ENCODE data around the gene NDRG2.

The NDRG2 gene

DNA sequence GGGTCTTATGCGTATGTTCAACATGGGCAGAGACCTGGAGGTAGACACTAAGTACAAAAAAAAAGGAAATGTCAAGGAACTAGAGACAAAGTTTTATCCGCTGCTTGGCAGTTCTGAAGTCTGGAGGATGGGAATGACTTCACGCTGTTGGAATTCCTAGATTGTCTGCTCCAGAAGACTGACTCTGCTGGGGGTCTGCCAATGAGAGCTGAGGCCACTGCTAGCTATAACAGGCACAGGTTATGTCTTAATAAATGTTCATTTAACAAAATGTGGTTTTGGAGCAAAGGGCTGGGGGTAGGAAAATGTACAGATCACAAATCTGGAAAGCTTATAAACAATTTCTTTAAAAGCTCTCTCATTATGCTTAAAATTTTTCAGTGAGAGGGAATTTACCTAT lies 38.6 kb upstream of the NDRG2 start:
- H3K9me3 ChIP-seq (ENCODE audit: control insufficient read depth, low read length), result no peaks in the 10 kb centered on the region
- no peaks in the 10 kb centered on the region for H3K36me3 ChIP-seq (ENCODE audit: control insufficient read depth, insufficient read depth, low read length)
- peaks cover 12% of the 10 kb centered on the region for H3K4me1 ChIP-seq (ENCODE audit: control insufficient read depth, insufficient read depth, low read length)
- no peak overlapping the region for H3K4me3 ChIP-seq (ENCODE audit: low read length)
- H3K27me3 ChIP-seq (ENCODE audit: control insufficient read depth, insufficient read depth, low read length), result peaks cover 4% of the 10 kb centered on the region
- H3K9ac ChIP-seq (ENCODE audit: low read length), result no peak overlapping the region

DNA sequence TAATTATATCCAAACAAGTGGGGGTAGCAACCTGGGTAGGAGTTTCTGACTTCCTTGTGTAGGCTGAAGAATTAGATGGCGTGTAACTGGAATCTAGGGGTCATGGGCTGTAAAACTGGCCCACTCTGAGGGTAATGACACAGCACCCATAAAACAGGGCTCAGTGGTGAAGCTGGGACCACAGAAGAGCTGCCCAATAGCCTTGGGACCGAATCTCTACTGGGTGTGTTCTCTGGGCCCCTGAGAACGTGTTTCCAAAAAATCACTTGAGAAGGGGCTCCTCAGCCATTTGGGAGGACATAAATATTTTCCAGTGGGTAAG lies 36.4 kb upstream of the NDRG2 start:
- Histone ChIP-seq H3K9ac (ENCODE audit: low read length) (no peak overlapping the region), H3K9me3 (ENCODE audit: control insufficient read depth, low read length) (no peaks in the 10 kb centered on the region), H3K4me3 (ENCODE audit: low read length) (no peak overlapping the region)

DNA sequence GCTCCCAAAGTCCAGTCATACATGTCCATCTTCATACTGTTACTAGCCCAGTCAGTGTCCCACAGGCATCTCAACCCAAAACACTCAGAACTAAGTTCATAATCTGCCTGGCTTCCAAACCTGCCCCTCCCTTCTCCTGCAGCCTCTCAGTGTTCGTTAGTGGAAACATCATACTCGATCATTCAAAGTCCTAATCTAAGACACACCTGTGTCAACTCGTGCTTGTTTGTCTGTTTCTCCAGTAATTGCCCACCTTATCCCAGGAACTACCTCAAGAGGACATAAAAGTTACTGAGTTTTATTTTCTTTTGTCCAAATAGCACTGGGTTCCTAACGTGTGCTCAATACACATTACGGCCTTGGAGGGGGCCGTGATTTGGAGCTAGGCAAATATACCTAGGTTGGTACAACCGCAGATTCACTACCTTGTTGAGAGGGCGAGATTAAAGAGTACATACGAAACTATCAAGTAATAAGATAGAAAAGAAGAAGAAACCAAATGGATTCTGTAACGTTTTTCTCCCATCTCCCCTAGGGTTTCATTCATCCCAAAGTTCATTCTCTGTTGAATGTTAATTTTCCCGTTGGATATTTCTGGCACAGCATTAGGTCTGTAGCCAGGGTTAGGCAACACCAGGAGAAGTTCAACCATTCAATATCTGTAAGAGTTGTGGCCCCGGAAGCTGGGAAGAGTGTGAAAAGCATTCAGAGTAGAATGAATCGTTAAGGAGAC lies 35.9 kb upstream of the NDRG2 start:
- H3K36me3 ChIP-seq (ENCODE audit: control insufficient read depth, insufficient read depth, low read length), result no peaks in the 10 kb centered on the region
- no peaks in the 10 kb centered on the region for H3K27me3 ChIP-seq (ENCODE audit: control insufficient read depth, insufficient read depth, low read length)
- no peaks in the 10 kb centered on the region for H3K9me3 ChIP-seq (ENCODE audit: control insufficient read depth, low read length)
- H3K4me1 ChIP-seq (ENCODE audit: control insufficient read depth, insufficient read depth, low read length), result peaks cover 18% of the 10 kb centered on the region
- no peak overlapping the region for H3K9ac ChIP-seq (ENCODE audit: low read length)
- no peak overlapping the region for H3K4me3 ChIP-seq (ENCODE audit: low read length)

More for the DNA sequence above, 36.4 kb upstream of the NDRG2 start:
- Histone ChIP-seq H3K36me3 (ENCODE audit: control insufficient read depth, insufficient read depth, low read length) (no peaks in the 10 kb centered on the region), H3K27me3 (ENCODE audit: control insufficient read depth, insufficient read depth, low read length) (no peaks in the 10 kb centered on the region), H3K4me1 (ENCODE audit: control insufficient read depth, insufficient read depth, low read length) (peaks cover 16% of the 10 kb centered on the region)

DNA sequence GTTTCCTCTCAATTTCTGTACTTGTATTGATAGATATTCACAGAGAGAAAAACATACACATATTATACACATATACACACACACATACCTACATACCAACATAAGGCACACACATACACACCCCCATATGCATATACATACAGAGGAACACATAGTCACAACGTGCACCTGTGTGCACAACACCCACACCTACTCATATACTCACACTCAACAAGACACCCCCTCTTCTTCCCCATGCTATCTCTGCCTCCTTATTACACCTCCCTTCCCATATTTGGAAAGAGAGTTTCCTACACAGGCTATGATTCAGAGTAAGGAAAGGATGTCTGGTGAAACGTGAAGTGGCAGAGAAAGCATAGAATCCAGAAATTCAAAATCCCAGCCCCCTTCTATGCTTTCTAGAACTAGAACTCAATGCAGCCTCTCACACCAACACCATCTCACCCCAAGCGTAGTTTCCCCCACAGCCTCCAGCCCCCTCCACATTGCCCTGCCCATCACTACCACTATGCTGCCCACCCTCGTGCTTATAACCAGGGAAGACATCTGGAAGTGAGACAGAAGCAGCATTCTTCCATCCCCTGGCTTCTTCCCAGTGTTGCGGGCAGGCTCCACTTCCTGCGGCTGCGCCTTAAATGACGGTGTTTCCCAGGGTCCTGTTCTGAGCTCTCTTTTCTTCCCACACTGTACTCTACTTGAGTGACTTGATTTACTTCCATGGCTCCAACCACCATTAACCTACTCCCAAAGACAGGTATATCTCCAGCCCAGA lies 35.2 kb upstream of the NDRG2 start:
- no peaks in the 10 kb centered on the region for H3K9me3 ChIP-seq (ENCODE audit: control insufficient read depth, low read length)
- H3K27me3 ChIP-seq (ENCODE audit: control insufficient read depth, insufficient read depth, low read length), result no peaks in the 10 kb centered on the region
- H3K4me3 ChIP-seq (ENCODE audit: low read length), result no peak overlapping the region
- no peak overlapping the region for H3K9ac ChIP-seq (ENCODE audit: low read length)
- no peaks in the 10 kb centered on the region for H3K36me3 ChIP-seq (ENCODE audit: control insufficient read depth, insufficient read depth, low read length)
- H3K4me1 ChIP-seq (ENCODE audit: control insufficient read depth, insufficient read depth, low read length), result peaks cover 24% of the 10 kb centered on the region

DNA sequence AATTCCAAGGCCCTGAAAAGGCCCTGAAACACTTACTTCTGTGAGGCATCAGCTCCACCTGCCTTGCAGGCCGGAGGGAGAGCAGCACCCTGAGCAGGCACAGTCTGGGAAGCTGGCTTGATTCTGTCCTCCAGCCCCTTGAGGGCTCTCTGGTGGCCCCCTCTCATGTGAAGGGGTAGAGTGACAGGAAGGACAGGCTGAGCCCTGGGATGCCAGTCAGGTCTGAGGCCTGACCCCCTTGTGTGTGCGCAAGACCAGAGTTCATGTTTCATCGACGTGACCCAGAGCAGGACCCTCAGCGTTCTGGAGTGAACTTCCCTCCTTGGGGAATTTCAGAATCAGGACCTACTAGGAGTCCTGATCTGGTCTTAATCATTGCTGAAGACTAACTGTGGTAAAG lies 34.0 kb upstream of the NDRG2 start:
- Histone ChIP-seq H3K4me1 (ENCODE audit: control insufficient read depth, insufficient read depth, low read length) (peaks cover 33% of the 10 kb centered on the region), H3K9me3 (ENCODE audit: control insufficient read depth, low read length) (no peaks in the 10 kb centered on the region), H3K27me3 (ENCODE audit: control insufficient read depth, insufficient read depth, low read length) (no peaks in the 10 kb centered on the region), H3K36me3 (ENCODE audit: control insufficient read depth, insufficient read depth, low read length) (no peaks in the 10 kb centered on the region), H3K9ac (ENCODE audit: low read length) (no peak overlapping the region), H3K4me3 (ENCODE audit: low read length) (no peak overlapping the region)

DNA sequence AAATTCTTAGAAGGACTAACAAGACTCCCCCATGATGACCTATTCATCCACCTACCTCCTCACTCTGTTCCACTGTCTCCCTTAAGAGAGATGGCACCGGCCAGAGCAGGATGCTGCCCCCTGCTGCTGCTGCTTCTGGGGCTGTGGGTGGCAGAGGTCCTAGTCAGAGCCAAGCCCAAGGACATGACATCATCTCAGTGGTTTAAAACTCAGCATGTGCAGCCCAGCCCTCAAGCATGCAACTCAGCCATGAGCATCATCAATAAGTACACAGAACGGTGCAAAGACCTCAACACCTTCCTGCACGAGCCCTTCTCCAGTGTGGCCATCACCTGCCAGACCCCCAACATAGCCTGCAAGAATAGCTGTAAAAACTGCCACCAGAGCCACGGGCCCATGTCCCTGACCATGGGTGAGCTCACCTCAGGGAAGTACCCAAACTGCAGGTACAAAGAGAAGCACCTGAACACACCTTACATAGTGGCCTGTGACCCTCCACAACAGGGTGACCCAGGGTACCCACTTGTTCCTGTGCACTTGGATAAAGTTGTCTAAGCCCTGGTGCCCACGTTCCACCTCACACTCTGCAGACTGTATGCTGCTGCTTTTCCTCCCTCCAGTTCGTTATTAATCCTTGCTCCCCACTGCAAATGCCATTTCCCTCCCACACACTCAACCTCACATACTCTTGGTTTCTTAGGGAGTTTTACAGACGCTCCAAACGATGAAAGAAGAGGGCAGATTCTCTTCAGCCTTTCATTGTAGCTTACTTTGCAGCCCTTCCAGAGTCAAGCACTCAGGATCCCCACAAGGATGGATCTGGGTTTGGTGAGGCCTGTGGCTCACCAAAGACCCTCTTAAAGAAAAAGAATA lies 33.2 kb upstream of the NDRG2 start, which contains the start of gene RNASE8:
Gene RNASE8, plus strand, starts transcription at position 20 of the 873 bp plus-strand sequence. Its CDS starts 71 bp downstream, at position 91.
- H3K9me3 ChIP-seq (ENCODE audit: control insufficient read depth, low read length), result no peaks in the 10 kb centered on the region
- peaks cover 38% of the 10 kb centered on the region for H3K4me1 ChIP-seq (ENCODE audit: control insufficient read depth, insufficient read depth, low read length)
- no peak within 1 kb of the TSS for H3K9ac ChIP-seq (ENCODE audit: low read length)
- no peaks in the 10 kb centered on the region for H3K36me3 ChIP-seq (ENCODE audit: control insufficient read depth, insufficient read depth, low read length)
- H3K27me3 ChIP-seq (ENCODE audit: control insufficient read depth, insufficient read depth, low read length), result no peaks in the 10 kb centered on the region
- no peak within 1 kb of the TSS for H3K4me3 ChIP-seq (ENCODE audit: low read length)

DNA sequence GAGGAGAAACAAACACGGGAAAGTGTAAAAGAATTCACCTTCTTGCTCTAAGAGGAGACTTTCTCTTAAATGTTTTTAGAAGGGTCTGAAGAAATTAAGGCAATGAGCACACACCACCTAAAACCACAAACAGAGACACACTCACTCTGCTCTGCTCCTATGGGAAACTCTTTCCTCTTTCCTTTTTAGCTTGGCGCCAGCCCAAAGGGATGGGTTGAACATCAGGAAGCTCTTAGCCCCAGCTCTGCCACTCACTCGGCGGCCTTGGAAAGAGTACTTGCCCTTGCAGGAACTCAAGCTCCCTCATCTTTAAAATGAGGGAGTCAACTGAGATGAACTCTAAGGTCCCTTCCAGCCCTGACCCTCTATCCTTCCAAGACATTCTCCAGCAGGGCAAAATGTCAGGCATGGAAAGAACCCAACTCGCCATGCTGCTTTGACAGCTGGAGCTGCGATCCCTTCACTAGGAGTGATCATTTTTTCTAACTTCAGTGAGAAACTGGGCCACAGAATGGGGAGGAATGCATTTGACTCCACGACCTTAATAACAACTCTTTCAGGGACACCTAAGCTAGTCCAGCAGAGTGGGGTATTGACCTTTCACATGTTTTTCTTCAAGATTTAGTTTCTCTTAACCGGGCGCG lies 31.8 kb upstream of the NDRG2 start:
- Histone ChIP-seq H3K4me3 (ENCODE audit: low read length) (no peak overlapping the region), H3K36me3 (ENCODE audit: control insufficient read depth, insufficient read depth, low read length) (no peaks in the 10 kb centered on the region), H3K27me3 (ENCODE audit: control insufficient read depth, insufficient read depth, low read length) (no peaks in the 10 kb centered on the region), H3K9ac (ENCODE audit: low read length) (no peak overlapping the region), H3K4me1 (ENCODE audit: control insufficient read depth, insufficient read depth, low read length) (peaks cover 38% of the 10 kb centered on the region), H3K9me3 (ENCODE audit: control insufficient read depth, low read length) (no peaks in the 10 kb centered on the region)

DNA sequence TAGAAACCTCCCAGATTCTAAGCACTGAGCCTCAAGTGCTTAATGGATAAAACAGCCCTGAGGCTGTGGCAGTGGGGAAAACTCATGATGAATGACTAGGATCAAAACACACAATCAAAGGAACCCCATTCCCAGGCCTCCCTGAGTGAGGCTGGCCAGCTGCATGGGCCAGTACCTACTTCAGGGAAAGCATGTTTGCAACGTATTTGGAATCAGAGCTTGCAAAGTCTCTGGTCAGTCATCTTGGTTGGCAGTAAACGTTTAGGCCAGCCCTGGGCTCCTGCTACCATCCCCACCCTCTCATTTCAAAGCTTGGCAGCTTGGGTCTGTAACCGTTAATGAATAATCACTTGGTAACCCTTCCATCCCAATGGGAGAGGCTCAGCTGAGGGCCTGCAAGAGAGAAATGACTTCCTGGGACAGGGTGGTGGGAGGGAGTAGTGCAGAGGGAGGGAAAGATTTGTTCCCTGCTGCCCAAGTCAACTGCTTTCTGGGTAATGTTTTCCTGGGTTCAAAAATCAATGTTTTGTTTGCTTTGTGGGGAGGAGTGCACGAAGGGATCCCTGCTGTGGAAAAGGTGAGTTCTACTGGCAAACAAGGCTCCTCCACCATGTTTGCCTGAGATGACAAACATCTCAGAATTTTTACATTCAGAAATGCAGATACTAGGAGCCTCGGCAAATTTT lies 30.7 kb upstream of the NDRG2 start:
- H3K27me3 ChIP-seq (ENCODE audit: control insufficient read depth, insufficient read depth, low read length), result no peaks in the 10 kb centered on the region
- no peaks in the 10 kb centered on the region for H3K9me3 ChIP-seq (ENCODE audit: control insufficient read depth, low read length)
- H3K4me1 ChIP-seq (ENCODE audit: control insufficient read depth, insufficient read depth, low read length), result peaks cover 37% of the 10 kb centered on the region
- H3K9ac ChIP-seq (ENCODE audit: low read length), result no peak overlapping the region
- no peak overlapping the region for H3K4me3 ChIP-seq (ENCODE audit: low read length)
- no peaks in the 10 kb centered on the region for H3K36me3 ChIP-seq (ENCODE audit: control insufficient read depth, insufficient read depth, low read length)

DNA sequence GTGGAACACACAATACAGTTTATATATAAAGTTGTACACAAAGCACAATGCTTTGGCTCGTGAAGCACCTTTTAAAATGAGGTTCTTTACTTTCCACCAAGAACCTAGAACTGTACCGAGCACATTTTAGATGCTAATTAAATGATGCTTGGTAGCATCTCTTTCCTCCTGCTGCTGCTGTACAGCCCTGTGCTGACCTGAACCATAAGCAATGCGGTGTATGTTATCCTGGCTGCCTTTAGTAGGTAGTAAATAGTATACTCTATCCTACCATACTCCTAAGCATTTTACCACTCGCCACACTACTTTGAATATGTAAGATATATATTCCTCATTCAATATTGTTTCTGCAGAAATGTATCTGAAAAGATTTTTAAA lies 29.9 kb upstream of the NDRG2 start:
- peaks cover 29% of the 10 kb centered on the region for H3K4me1 ChIP-seq (ENCODE audit: control insufficient read depth, insufficient read depth, low read length)
- no peaks in the 10 kb centered on the region for H3K36me3 ChIP-seq (ENCODE audit: control insufficient read depth, insufficient read depth, low read length)
- no peaks in the 10 kb centered on the region for H3K9me3 ChIP-seq (ENCODE audit: control insufficient read depth, low read length)
- H3K4me3 ChIP-seq (ENCODE audit: low read length), result no peak overlapping the region
- H3K9ac ChIP-seq (ENCODE audit: low read length), result no peak overlapping the region
- H3K27me3 ChIP-seq (ENCODE audit: control insufficient read depth, insufficient read depth, low read length), result no peaks in the 10 kb centered on the region

DNA sequence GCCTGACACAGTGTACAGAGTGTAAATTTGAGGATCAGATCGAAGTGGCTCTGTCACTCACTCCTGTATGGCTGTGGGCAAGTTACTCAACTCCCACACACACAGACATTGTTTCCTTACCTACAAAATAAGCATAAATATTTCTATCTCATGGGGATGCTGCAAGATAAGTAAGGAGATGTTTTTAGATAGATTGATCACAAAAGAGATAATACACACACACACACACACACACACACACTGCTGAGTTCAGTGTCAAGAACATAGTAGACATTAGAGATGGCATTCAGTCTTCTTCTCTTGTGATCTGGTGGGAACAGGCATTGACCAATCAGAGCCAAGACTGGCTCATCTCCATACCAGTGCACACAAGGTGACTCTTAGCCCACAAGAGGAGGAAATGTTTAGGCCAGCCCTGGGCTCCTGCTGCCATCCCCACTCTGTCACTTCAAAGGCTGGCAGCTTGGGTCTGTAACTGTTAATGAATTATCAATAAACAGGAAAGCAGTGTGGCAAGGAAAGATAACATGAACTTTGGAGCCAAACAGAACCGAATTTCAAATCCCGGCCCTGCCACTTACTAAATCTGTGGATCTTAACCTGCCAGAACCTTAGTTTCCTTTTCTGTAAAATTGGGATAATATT lies 29.4 kb upstream of the NDRG2 start:
- H3K27me3 ChIP-seq (ENCODE audit: control insufficient read depth, insufficient read depth, low read length), result no peaks in the 10 kb centered on the region
- no peaks in the 10 kb centered on the region for H3K9me3 ChIP-seq (ENCODE audit: control insufficient read depth, low read length)
- H3K4me1 ChIP-seq (ENCODE audit: control insufficient read depth, insufficient read depth, low read length), result peaks cover 29% of the 10 kb centered on the region
- no peaks in the 10 kb centered on the region for H3K36me3 ChIP-seq (ENCODE audit: control insufficient read depth, insufficient read depth, low read length)
- H3K9ac ChIP-seq (ENCODE audit: low read length), result no peak overlapping the region
- no peak overlapping the region for H3K4me3 ChIP-seq (ENCODE audit: low read length)
